Stimulated activated CD8-positive, alpha-beta memory T cell treated with anti-CD3 and anti-CD28 coated beads, Interleukin-12 subunit alpha, Interleukin-12 subunit beta, amount 100 ng/mL, for 1 hour (primary cell): ENCODE results near the gene HMCN1.

Experiments
- DNase-seq: peaks from one replicate; pipeline ENCODE4 v3.0.0-alpha.2; 2020; ENCODE audit warnings: low read depth

The HMCN1 gene

DNA sequence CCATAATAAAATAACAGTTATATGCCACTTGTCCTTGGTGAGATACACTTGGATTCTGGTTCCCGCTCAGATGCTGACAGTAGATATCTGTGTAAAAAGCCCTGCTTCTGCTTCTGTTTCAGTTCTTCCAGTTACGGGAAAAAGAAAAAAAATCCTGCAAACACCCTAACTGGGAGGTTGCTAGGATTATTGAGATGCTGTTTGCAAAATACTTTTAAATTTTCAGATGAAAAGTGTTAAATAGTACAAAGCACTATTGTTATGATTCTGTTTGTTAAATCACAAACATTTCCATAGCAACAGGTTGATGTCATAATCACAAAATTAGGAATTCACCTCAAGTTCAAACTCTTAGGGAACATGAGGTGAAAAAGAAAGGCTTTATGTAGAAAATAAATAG lies 232.3 kb downstream of the HMCN1 start:
- no peak for DNase-seq

DNA sequence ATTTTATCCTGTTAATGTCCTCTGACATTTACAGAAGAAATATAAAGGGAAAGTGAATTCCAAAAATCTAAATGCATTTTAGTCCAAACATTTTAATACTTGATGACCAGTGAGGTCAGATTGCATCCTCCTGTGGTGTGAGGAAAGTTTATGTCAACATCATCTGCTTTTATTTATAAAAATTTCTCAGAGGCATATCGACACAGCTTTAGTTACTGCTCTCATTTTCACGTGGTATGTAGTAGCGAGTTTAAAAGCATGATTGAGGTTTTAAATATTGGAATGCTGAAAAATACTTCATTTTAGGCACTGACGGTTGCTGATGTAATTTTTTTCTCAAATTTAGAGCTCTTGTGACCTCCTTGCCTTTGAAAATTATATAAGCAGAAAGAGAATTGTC lies 234.8 kb downstream of the HMCN1 start:
- no peak for DNase-seq

DNA sequence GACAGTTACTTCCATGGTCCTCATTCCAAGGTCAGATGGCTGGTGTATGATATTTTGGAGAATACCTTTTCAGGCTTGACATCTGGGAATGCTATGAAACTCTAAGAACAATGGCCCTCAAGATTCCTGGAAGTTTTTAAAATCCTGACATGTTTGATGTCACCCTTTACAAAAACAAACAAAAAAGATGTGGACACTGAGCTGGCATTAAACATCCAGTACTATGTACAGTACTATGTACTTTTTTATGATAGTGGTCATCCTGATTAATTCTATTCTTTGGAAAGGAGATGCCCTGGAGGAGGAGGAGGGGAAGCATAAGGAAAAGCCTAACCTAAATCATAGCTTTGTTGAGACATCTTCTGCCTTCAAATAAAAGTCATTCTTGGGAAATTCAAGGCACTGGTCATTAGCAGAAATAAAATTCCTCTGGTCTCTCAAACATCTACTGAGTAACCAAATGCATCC lies 235.4 kb downstream of the HMCN1 start:
- no peak for DNase-seq

DNA sequence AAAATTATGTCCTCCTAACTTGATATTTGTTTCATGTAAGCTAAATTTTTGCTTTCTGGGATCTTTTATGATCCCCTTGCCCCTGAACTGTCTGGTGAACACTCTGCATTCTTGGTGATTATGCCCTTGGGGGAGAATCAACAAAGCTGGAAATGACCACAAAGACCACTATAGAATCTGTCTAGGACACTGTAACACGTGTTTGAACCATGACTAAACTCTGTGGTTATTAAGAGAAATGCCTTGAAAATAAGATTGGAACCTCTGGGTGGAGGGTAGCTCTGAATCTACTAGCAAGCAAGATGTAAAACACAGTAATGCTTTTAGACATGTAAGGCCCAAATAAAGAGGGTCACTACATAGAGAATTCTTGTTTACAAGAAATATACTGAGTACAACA lies 237.5 kb downstream of the HMCN1 start:
- DNase-seq = no peak

DNA sequence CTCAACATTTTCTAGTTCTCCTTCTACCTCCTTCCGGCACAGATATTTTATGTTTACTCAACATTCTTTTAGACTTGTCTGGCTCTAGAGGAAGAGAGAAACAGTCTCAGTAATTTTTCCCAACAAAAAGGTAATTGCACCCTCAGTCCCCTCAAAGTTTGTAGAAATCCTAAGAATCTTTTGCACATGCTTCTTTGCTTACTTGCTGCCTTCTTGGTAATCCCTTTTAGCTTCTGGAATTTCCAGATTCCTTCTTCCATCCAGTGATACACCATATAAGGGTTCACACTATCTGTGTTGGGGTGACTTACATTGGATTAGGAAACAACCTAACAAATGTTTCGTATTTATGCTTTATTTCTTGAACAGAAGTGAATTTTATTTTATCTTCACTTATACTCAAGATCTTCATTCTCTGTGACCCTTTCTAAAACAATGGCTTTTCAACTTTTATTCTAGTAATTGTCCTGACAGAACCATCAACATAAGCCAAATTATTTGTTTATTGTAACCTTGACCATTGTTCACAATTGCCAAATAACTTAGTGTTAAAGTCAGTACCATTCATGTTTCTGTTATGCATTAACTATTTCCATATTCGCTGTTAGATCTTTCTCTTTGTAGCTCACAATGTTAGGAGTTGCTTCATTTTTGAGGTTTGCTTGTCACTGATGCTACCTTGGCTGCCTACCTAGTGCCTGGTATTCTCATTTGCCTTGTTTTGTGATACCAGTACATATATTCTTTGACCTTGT lies 238.1 kb downstream of the HMCN1 start:
- DNase-seq = no peak

DNA sequence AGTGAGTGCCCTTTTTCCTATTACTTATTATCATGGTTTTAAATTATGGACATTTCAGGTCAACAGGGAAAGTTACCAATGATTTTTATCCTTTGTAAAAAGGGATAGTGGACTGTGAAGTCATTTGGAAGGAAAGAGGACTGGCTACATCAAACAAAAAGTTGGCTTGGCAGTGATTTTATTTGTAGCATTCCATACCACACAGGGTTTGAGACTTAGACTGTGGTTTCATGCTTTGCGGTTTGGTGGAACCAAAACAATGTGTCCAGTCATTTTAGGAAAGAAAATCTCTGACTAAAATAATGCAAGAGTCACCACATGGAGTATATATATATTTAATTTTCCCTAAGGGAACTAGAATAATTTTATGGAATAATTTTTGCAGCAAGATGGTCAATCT lies 239.5 kb downstream of the HMCN1 start:
- DNase-seq = no peak

DNA sequence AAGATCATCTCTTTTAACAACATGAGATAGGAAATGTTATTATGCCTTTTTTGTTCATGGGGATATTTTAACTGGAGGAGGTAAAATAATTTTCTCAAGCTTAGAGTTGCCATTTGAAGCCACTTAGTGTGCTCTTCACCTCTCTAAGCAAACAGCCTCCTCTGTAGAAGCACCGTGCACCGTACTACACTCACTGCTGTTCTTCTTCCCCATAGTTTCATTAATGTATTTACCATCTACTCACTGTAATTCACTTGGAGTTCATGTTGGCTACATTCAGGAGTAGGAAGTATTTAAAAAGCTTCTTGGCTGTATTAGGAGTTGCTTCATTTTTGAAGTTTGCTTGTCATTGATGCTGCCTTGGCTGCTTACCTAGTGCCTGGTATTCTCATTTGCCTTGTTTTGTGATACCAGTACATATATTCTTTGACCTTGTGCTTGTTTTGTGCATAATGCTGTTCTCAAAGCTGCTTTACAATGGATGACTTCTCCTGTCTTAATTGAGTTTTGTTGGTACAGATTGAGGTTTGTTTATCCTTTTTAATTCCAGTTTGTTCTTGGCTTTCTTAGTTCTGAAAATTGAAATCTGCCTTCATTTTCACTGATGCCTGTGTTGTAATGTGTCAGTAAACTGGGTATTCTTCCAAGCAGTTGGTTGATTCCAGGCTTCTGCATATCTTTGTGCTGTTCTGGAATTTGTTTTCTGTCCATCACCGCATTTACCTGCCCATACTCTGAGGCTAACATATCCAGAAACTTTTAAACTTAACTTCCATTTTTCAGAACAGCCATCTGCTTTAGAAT lies 240.4 kb downstream of the HMCN1 start:
- no peak for DNase-seq

DNA sequence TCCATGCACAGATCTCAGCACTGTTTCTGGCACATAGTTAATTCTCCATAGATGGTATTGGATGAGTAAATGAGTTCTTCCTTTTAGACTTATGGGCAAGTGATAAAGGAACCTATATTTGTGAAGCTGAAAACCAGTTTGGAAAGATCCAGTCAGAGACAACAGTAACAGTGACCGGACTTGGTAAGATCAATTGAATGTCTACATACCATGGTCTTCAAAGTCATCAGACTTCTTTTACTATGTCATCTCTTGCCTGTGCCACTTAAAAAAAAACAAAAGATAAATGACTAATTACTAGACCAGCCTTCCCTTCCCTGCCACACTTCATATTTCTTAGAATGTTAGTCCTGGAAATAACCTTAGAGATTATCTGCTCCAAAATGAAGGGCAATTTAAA lies 246.7 kb downstream of the HMCN1 start:
- no peak for DNase-seq

DNA sequence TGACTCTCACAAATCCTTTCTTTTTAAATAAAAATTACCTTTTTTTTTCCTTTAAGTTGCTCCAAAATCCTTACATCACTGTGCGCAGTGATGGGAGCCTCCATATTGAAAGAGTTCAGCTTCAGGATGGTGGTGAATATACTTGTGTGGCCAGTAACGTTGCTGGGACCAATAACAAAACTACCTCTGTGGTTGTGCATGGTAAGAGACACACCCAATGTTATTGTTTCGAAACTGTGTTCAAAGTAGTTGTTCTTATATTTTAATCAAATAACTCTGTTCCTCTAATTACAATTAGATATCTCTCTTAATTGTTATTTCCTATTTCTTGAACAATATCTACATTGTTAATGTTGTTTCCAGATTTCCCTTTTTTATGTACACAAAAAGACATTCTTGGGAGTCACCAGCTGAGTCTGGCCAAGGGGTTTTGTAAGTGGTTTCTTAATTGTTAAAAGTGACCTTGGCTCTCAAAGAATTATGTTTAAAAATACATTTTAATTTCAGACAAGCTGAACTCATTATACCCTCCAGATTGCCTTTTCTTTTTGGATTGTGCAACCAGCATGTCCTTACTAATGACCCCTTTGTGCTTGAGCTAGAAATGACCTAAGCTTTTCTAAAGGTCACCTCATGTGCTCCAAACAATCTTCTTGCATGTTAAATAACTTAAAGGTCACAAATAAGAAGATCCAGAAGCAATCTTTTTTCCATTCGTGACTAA lies 250.1 kb downstream of the HMCN1 start:
- no peak for DNase-seq

DNA sequence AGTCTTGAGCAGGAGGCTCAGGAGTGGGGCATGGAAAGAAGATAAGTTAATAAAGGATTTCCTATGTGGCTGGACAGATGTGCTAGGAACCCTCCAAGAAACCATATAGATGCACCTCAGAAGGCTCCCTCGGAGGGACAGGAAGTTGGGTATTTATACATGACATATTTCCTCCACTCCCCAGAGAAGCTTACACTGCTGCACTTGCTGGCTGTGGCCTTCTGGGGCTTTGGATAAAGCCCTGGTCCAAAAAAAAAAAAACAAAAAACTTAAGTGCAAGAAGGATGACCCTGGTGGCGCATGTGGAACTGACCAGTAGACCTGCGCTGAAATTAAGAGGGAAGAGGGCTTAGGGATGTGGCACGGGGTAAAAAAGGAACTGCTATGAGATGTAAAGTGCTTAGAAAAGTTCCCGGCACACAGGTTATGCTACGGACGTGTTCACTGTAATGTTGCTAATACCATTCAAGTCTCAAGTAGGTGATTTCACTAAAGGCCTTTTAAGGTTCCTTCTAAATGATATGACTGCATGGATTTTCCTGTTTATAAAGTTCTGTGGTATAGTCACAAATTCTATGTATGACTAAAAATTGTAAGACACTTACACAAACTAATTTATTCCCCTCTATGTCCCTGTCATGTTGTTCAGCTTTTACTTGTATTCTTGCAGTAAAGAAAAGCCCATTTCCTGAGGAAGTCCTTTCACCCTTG lies 253.6 kb downstream of the HMCN1 start:
- DNase-seq = no peak

DNA sequence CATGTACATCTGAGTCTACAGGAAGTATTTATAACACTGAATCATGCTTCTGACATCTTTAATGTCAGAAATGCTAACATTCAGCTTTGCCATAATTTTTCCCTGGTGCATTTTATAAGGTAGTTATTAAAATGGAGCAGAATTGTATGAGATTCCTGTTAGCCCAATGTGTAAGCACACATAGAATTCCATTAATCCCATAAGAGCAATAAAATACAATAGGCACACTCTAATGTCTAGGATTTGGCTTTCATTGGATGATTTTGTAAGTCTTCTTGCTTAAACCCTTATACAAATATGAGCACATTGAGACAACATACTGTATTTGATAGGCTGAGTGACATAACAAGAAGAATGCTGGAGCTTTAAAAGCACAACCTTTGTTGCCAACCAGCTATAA lies 256.4 kb downstream of the HMCN1 start:
- DNase-seq = no peak

DNA sequence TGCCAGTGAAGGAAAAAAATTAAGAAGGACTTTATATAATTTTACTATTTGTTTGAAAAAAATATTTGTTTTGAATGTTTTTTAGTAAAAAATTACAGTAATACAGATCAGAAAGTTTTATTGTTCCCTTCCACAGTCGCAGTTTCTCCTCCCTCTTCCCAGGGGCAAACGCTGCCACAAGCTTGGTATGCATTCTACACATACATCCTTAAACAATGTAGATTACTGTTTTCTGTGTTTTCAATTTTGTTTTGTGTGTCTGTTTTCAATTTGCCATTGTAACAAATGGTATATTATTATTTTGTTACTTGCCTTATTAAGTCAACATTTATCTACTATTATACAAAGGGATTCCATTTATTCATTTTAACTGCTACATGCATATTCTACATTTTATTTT lies 257.1 kb downstream of the HMCN1 start:
- no peak for DNase-seq

DNA sequence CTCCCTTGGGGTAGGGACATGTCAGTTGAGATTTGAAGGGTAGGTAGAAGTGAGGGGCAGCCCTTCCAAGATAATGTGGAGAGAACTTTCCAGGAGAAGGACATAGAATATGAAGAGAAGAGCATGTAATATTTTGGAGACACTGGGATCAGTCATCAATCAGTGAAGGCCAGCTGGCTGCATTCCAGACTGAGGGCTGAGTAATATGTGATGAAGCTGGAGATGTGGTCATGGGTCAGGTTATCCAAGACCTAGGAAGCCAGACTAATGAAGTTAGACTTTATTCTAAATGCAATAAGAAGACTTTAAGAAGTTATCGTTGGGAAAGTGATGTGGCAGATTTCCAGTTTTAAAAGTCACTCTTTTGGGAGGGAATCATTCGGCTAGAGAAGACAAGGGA lies 262.0 kb downstream of the HMCN1 start:
- DNase-seq = no peak

DNA sequence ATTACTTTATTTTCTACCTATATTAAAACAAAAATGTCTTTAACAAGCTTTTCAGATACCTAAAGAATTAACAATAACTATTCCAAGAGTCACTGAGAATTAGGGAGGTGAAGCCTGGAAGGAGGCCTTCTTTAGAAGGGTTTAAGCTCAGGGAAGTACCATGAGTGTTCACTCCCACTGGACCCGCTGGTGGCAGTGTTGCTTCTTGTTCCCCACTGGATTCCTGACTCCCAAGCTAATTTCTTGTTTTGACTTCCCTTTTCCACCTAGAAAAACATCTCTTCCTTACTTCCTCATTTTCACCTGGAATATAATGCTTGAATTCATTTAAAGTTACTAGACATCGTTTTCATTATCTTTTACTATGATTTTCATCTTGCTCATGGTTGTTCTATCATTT lies 264.2 kb downstream of the HMCN1 start:
- DNase-seq = no peak

DNA sequence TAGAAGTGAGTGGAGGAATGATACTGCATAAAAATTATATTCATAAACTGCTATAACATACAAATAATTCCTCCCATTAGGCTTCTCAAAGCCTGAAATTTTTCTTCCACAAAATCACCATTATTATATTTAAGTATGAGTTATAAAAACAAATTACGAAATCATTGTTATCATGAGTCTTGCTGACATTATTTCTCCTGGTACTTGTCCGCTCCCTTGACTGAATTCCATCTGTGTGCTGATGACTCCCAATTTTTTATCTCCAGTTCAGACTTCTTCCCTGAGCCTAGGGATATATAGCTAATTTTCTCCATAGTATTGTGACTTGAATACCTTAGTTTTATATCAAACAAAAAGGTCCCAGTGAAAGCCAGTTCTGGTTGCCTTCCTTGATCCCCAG lies 268.2 kb downstream of the HMCN1 start:
- DNase-seq = no peak

DNA sequence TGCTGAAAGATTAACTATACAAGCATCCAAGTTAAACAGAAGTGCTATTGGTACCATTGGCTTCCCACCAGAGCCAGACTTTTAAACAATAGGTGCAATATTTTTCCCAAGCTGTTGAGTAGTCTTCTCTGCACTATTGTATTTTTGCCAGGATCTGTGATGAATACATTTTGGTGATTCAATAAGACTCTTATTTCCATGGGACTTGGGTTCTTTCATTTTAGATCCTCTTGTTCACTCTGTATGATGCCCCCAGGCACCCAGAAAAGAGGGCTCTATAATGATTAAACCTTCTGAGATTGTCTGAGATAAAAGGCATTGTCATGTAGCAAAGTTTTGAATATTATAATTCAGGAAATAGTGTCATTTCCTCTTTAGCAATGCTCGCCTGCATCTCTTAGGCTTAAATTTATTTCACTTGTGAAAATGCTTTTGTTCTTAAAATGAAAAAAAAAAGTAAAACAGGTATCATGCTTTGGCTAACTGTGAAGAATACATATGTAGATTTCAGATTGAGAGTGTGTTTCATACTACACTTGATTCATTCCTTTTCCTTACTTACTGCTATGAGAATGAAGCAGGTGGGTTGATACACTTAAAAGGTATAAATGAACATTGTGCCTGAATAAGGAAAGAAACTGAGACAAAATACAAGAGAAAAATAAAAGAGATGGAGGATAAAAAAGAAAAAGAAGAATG lies 275.0 kb downstream of the HMCN1 start:
- DNase-seq = no peak

DNA sequence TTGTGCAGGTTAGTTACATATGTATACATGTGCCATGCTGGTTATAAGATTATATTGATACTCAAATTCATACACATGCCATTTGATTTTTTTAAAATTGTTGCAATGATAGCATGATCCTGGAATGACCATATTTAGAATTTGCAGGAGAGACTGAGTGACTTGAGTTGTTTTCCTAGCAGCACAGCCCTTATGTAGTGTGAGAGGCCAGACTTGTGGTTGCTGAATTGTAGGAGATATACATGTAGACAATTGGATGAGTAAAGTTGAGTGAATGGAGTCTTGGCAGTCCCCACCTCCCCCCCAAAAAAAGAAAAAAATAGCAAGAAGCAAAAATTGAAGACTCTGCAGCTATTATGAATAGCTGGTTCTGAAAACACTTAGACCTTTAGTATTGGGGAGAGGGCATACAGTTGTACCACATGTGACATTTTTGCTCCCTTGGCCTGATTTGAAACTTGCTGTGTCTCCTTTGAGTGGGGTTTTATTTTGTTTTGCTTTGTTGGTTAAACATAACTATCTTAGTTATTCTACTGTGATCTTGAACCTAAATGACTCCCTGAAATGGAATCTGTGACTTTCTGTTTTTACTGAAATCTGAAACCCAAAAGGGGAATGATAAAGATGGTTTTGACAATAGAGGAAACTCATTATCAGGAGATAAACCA lies 280.3 kb downstream of the HMCN1 start:
- DNase-seq = no peak

DNA sequence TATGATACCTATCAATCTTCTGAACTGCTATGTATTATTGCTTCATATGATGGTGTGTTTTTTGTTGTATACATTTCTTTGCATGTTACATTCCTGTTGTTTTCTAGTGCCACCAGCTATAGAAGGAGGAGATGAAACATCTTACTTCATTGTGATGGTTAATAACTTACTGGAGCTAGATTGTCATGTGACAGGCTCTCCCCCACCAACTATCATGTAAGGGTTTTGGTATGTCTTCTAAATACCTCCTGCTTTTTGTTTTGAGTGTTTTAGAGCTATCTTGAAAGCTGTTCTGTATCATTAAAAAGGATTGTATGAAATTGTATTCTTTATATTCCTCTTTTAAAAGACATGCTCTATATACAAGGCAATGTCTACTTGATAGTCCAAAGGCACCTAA lies 282.7 kb downstream of the HMCN1 start:
- DNase-seq = no peak

DNA sequence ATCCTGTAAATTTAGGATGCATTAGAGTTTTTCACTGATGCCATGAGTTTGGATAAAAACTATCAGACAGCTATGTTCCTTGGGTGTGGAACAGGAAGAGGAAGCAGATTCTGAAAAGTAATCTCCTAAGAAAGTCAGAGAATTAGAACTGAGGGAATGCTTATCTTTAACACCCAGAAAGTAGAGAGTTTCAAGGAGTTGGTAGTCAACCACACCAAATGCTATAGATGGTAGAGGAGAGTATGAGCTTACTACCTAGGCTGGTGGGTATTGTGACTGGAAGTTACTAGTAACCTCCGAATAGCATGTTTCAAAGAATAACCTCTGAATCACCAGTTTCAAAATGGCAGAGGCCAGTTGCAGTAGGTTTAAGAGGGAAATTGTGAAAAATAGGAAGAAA lies 288.0 kb downstream of the HMCN1 start:
- DNase-seq = no peak

DNA sequence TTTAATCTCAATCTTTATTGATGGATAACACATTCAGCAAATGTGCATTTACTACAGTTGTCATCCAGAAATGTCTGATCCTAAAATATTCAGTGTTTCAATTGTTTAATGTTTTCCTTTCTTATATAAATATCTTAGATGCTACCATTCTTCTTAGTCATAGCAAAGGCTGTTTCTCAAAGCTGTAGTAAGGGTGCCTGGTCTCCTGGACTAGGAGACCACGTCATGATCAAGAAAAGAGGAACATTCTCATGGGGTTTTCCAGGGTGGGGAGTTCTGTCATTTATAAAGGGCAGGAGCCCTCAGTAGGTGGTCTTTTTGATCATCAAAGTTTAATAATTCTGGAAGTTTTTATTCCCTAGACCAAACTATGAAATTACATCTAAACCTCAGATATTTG lies 292.8 kb downstream of the HMCN1 start:
- DNase-seq = no peak

DNA sequence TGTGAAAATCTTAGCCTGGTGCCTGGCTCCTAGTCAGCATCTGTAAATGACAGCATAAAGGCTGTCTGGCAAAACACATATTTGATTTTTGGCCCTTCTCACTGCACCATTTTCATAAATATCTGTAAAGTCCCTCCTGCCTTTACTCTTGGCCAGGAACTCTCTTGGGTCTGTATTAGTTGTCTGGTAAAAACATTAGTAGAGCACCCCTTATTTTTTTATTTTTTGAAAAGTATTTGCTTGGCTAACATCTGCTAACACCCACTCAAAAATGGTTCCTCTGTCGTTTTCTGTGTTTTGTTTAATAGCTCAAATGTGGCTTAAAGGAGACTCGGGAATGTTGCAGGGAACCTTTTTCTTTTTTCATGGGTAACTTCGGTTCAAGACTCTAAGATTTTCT lies 293.4 kb downstream of the HMCN1 start:
- DNase-seq = no peak
